Upper lobe of left lung (tissue), 6 donors: ENCODE measurements around the gene MKNK2. TPM values are rescaled to one million over a fixed set of nuclear protein-coding genes. Genes with fewer than 3 reads are reported as not detected.

Experiments used
- ATAC-seq, 2 donors: fragments of 200-7000 bp; cut with Tn5 transposase; one replicate each; pipeline ENCODE4 v1.9.1; 2022; ENCODE audit warnings: mild to moderate bottlenecking in 2 of 2, moderate library complexity in 2 of 2; ENCODE audit not compliant: low FRiP score in 2 of 2
- DNase-seq, 2 donors: peaks; one replicate each; pipeline ENCODE4 v3.0.0-alpha.2; 2019 to 2020
- H3K27ac ChIP-seq, 4 donors: fragments of 200-600 bp; sonication (generic); one replicate each; pipeline ENCODE4 v1.5.1; 2016 to 2019
- H3K27me3 ChIP-seq, 4 donors: fragments of 200-600 bp; sonication (generic); one replicate each; pipeline ENCODE4 v1.5.1; 2017 to 2019
- H3K36me3 ChIP-seq, 4 donors: fragments of 200-600 bp; sonication (generic); one replicate each; pipeline ENCODE4 v1.5.1; 2016 to 2019
- H3K4me1 ChIP-seq, 4 donors: fragments of 200-600 bp; sonication (generic); one replicate each; pipeline ENCODE4 v1.5.1; 2018 to 2019
- H3K4me3 ChIP-seq, 4 donors: fragments of 200-600 bp; sonication (generic); one replicate each; pipeline ENCODE4 v1.5.1; 2017 to 2019; ENCODE audit warnings: mild to moderate bottlenecking in 2 of 4, moderate library complexity in 1 of 4
- H3K9me3 ChIP-seq, 4 donors: fragments of 200-600 bp; sonication (generic); one replicate each; pipeline ENCODE4 v1.5.1; 2018 to 2019
- CTCF ChIP-seq, 6 experiments: fragments of 450-650 bp in 4 of 6; fragments of 200-600 bp in 2 of 6; sonication (generic) in 2 of 6; IDR thresholded peaks; one replicate each; pipeline ENCODE4 v1.5.1; 2016 to 2019; ENCODE audit warnings: antibody characterized with exemption in 6 of 6
- EP300 ChIP-seq, 4 donors: sonication (generic); formaldehyde crosslinking; IDR thresholded peaks; one replicate each; pipeline ENCODE4 v1.5.1; 2017; ENCODE audit warnings: antibody characterized with exemption in 4 of 4, control low read depth in 2 of 4
- POLR2A ChIP-seq, 4 donors: fragments of 450-650 bp; IDR thresholded peaks; one replicate each; pipeline ENCODE4 v1.5.1; 2016 to 2017; ENCODE audit warnings: antibody characterized with exemption in 4 of 4, mild to moderate bottlenecking in 2 of 4
- POLR2AphosphoS5 ChIP-seq, 2 donors: sonication (generic); formaldehyde crosslinking; IDR thresholded peaks; one replicate each; pipeline ENCODE4 v1.5.1; 2017; ENCODE audit warnings: antibody characterized with exemption in 2 of 2
- WGBS, 2 donors: methylation state at CpG; one replicate each; pipeline ENCODE4 v1.1.5; 2017 to 2018; 5-methylcytosine and 5-hydroxymethylcytosine counted together
- total RNA-seq, 6 donors: library from RNA; depleted of rRNA in 4 of 6; stranded (reverse); fragments of >200 nt in 4 of 6; gene quantifications; one replicate each; pipeline versions ENCODE4 v1.1.0 to v1.2.1, GENCODE V29; 2016 to 2021
- donor health status: DM: no; HTN: no; CAD: no; lungs with moderate emphysema.
- donor health status: DM: no; HTN: yes; CAD: no; lungs with severe emphysema.

MKNK2 gene
- total RNA-seq, 6 donors from 2014 or later = 200 to 397 (median 264) TPM

- TF ChIP-seq POLR2AphosphoS5 (IDR thresholded peaks at IDR 0.05) = peak; percentile 67 to 84
- peak in 1 of 6 experiments; percentile 6 for TF ChIP-seq CTCF (IDR thresholded peaks at IDR 0.05)
- TF ChIP-seq POLR2A (IDR thresholded peaks at IDR 0.05) = peak in 3 of 4 donors; percentile 71 to 97 (median 93)
- no peak for TF ChIP-seq EP300 (IDR thresholded peaks at IDR 0.05)
- Histone ChIP-seq H3K9me3 (no peaks in the 10 kb centered on the region), H3K36me3 (no peaks in the 10 kb centered on the region), H3K4me3 (peak overlapping the region; percentile 26 to 70 (median 66)), H3K4me1 (peaks cover 51 to 71% (median 53%) of the 10 kb centered on the region in 4 donors), H3K27ac (peak overlapping the region; percentile 97 to 100 (median 100)), H3K27me3 (no peaks in the 10 kb centered on the region)
- peak in 1 of 2 donors; percentile 65 for DNase-seq
- peak; percentile 31 to 81 for ATAC-seq
- WGBS, 2 donors = 0% methylated on average over 6 of the region's 55 CpGs; no CpG with 5 or more reads in 1 of the 2 donors
Observed at GRCh38 chr19:2060884-2061494, 9.9 kb upstream of the MKNK2 start.

GRCh38 chr19:2059422-2060201, 8.6 kb upstream of the MKNK2 start:
- no peaks in the 10 kb centered on the region for H3K9me3 ChIP-seq
- TF ChIP-seq POLR2A (IDR thresholded peaks at IDR 0.05) = peak in 2 of 4 donors; percentile 31 to 75
- no peak for TF ChIP-seq CTCF (IDR thresholded peaks at IDR 0.05)
- TF ChIP-seq EP300 (IDR thresholded peaks at IDR 0.05) = peak in 1 of 4 donors; percentile 79
- peak; percentile 52 to 74 for TF ChIP-seq POLR2AphosphoS5 (IDR thresholded peaks at IDR 0.05)
- H3K27ac ChIP-seq = peak overlapping the region; percentile 97 to 100 (median 100)
- DNase-seq (peak; percentile 93 to 94), ATAC-seq (peak; percentile 11 to 84)
- WGBS, 2 donors = 26 to 44% methylated on average over 15 to 18 of the region's 24 CpGs
- peak overlapping the region in 3 of 4 donors; percentile 19 to 70 (median 68) for H3K4me3 ChIP-seq
- H3K4me1 ChIP-seq = peaks cover 64 to 80% (median 66%) of the 10 kb centered on the region in 4 donors
- no peaks in the 10 kb centered on the region for H3K36me3 ChIP-seq
- H3K27me3 ChIP-seq = no peaks in the 10 kb centered on the region

- Histone ChIP-seq H3K36me3 (no peaks in the 10 kb centered on the region), H3K4me1 (peaks cover 73 to 88% (median 74%) of the 10 kb centered on the region in 4 donors), H3K27me3 (no peaks in the 10 kb centered on the region), H3K4me3 (peak overlapping the region in 1 of 4 donors; percentile 70), H3K27ac (peak overlapping the region; percentile 97 to 100 (median 100)), H3K9me3 (no peaks in the 10 kb centered on the region)
- ATAC-seq (no peak), DNase-seq (no peak)
- 88% methylated on average over 26 to 27 of the region's 27 CpGs for WGBS, 2 donors
- no peak for TF ChIP-seq POLR2A (IDR thresholded peaks at IDR 0.05)
- TF ChIP-seq CTCF (IDR thresholded peaks at IDR 0.05) = no peak
- TF ChIP-seq POLR2AphosphoS5 (IDR thresholded peaks at IDR 0.05) = no peak
- TF ChIP-seq EP300 (IDR thresholded peaks at IDR 0.05) = no peak
Observed at GRCh38 chr19:2058570-2059421, 7.8 kb upstream of the MKNK2 start.

GRCh38 chr19:2057484-2058469, 6.7 kb upstream of the MKNK2 start:
- Histone ChIP-seq H3K9me3 (no peaks in the 10 kb centered on the region), H3K27ac (peak overlapping the region; percentile 97 to 100 (median 100)), H3K36me3 (no peaks in the 10 kb centered on the region), H3K4me1 (peaks cover 74 to 91% (median 79%) of the 10 kb centered on the region in 4 donors), H3K27me3 (no peaks in the 10 kb centered on the region), H3K4me3 (no peak overlapping the region)
- DNase-seq = peak; percentile 22 to 70
- ATAC-seq = no peak
- 80 to 86% methylated on average over 8 to 21 of the region's 23 CpGs for WGBS, 2 donors
- TF ChIP-seq EP300 (IDR thresholded peaks at IDR 0.05) (no peak), CTCF (IDR thresholded peaks at IDR 0.05) (no peak), POLR2AphosphoS5 (IDR thresholded peaks at IDR 0.05) (no peak), POLR2A (IDR thresholded peaks at IDR 0.05) (no peak)
